HepG2 (cell line): ENCODE data around the gene PNLIPRP2. TPM values are rescaled to one million over a fixed set of nuclear protein-coding genes. Genes with fewer than 3 reads are reported as not detected.

Experiments
- ATAC-seq: fragments of 200-7000 bp; cut with Tn5 transposase; 3 replicates; pipeline ENCODE4 v1.9.1; 2020; ENCODE audit warnings: mild to moderate bottlenecking, moderate library complexity
- BruUV-seq: library from RNA; stranded (reverse); fragments of 400-500 nt; replicated peaks from 2 replicates; lab custom pipeline; 2021; lab: Mats Ljungman, UMichigan
- CTCF ChIA-PET: fragments of 300-600 bp; formaldehyde crosslinking; extraction: SDS; loops from one replicate; lab custom pipeline; 2021; ENCODE audit warnings: low total read pairs, inconsistent platforms, low intra/inter-chr PET ratio; lab: Yijun Ruan, JAX
- POLR2A ChIA-PET: fragments of 350-600 bp; sonication (Branson Sonifier 250); formaldehyde crosslinking; loops from one replicate; lab custom pipeline; 2020; ENCODE audit warnings: antibody characterized with exemption, inconsistent platforms; lab: Yijun Ruan, JAX
- DNase-seq: peaks from one replicate; pipeline ENCODE4 v3.0.0-alpha.2; 2015; ENCODE audit warnings: low spot score
- FAIRE-seq: peaks from 3 replicates; lab custom pipeline; 2011; peaks lifted over from hg19 to GRCh38; lab: Jason Lieb, UNC
- H2AFZ ChIP-seq: one replicate; pipeline ENCODE4 v1.6.1; 2011; ENCODE audit warnings: low read length, inconsistent platforms
- H3K27ac ChIP-seq: fragments of 300-600 bp; 3 replicates; pipeline ENCODE4 v1.8.0; 2011; ENCODE audit warnings: mixed run types, mild to moderate bottlenecking, mixed read lengths, low read length, inconsistent platforms; ENCODE audit not compliant: insufficient read depth; ENCODE audit errors: extremely low read length
- H3K27me3 ChIP-seq, 2 experiments: fragments of 200-600 bp in 1 of 2; 2 replicates in 1 of 2; 3 replicates in 1 of 2; pipeline versions ENCODE4 v1.6.0 to v1.8.0; 2011; ENCODE audit warnings: low read length in 2 of 2, mild to moderate bottlenecking in 2 of 2, moderate library complexity in 2 of 2, inconsistent platforms in 1 of 2; ENCODE audit not compliant: insufficient read depth in 2 of 2, control insufficient read depth in 1 of 2
- H3K36me3 ChIP-seq, 2 experiments: fragments of 200-600 bp in 1 of 2; replicated peaks in 1 of 2; 2 replicates in 1 of 2; 3 replicates in 1 of 2; pipeline versions ENCODE4 v1.5.1 to v1.8.0; 2011; ENCODE audit warnings: low read length in 2 of 2, inconsistent platforms in 1 of 2; ENCODE audit not compliant: insufficient read depth in 2 of 2, control insufficient read depth in 1 of 2
- H3K4me1 ChIP-seq: 2 replicates; pipeline ENCODE4 v1.5.1; 2012; ENCODE audit warnings: low read length, inconsistent platforms; ENCODE audit not compliant: insufficient read depth
- H3K4me2 ChIP-seq: 2 replicates; pipeline ENCODE4 v1.6.0; 2011; ENCODE audit warnings: low read depth, low read length, inconsistent platforms
- H3K4me3 ChIP-seq, 3 experiments: fragments of 200-600 bp in 1 of 3; sonication (generic), shearing (Covaris generic) in 1 of 3; replicated peaks in 1 of 3; 2 replicates each; pipeline ENCODE4 v1.5.1; 2011 to 2016; ENCODE audit warnings: low read length in 3 of 3, inconsistent platforms in 2 of 3, low read depth in 2 of 3, mild to moderate bottlenecking in 2 of 3, control low read depth in 1 of 3, mixed read lengths in 1 of 3; ENCODE audit not compliant: insufficient read depth in 1 of 3
- H3K79me2 ChIP-seq: one replicate; pipeline ENCODE4 v1.6.1; 2011; ENCODE audit warnings: low read length, inconsistent platforms; ENCODE audit not compliant: insufficient read depth
- H3K9ac ChIP-seq: 2 replicates; pipeline ENCODE4 v1.6.0; 2011; ENCODE audit warnings: mild to moderate bottlenecking, low read depth, low read length, inconsistent platforms; ENCODE audit not compliant: insufficient read depth
- H3K9me3 ChIP-seq: 2 replicates; pipeline ENCODE4 v1.5.1; 2012; ENCODE audit warnings: mild to moderate bottlenecking, low read length
- H4K20me1 ChIP-seq: 2 replicates; pipeline ENCODE4 v1.6.0; 2011; ENCODE audit warnings: inconsistent platforms, mild to moderate bottlenecking, low read length, moderate library complexity; ENCODE audit not compliant: insufficient read depth
- BCL6 ChIP-seq: IDR thresholded peaks from 2 replicates; pipeline ENCODE4 v1.6.1; 2016; ENCODE audit warnings: missing genetic modification reagents, missing compliant biosample characterization
- GLI4 ChIP-seq: sonication (generic); formaldehyde crosslinking; IDR thresholded peaks from 2 replicates; pipeline ENCODE4 v1.5.1; 2020; ENCODE audit warnings: missing genetic modification reagents, mild to moderate bottlenecking, moderate library complexity, borderline replicate concordance
- HOXA7 ChIP-seq: sonication (generic); formaldehyde crosslinking; IDR thresholded peaks from 2 replicates; pipeline ENCODE4 v1.8.1; 2022; ENCODE audit warnings: mild to moderate bottlenecking, missing genetic modification reagents, moderate library complexity
- HOXA9 ChIP-seq: sonication (generic); formaldehyde crosslinking; IDR thresholded peaks from 2 replicates; pipeline ENCODE4 v1.8.1; 2022; ENCODE audit warnings: missing genetic modification reagents, mild to moderate bottlenecking, moderate library complexity, borderline replicate concordance
- IRX3 ChIP-seq: sonication (generic); formaldehyde crosslinking; IDR thresholded peaks from 2 replicates; pipeline ENCODE4 v1.8.1; 2023; ENCODE audit warnings: mild to moderate bottlenecking, low read depth, missing genetic modification reagents, borderline replicate concordance
- NCOA1 ChIP-seq: sonication (generic); formaldehyde crosslinking; IDR thresholded peaks from 2 replicates; pipeline ENCODE4 v1.9.0; 2021; ENCODE audit warnings: missing genetic modification reagents
- SIN3B ChIP-seq: fragments of 150-350 bp; IDR thresholded peaks from 2 replicates; pipeline ENCODE4 v1.6.1; 2014; ENCODE audit warnings: low read length
- SP1 ChIP-seq, 2 experiments: fragments of 450-650 bp in 1 of 2; sonication (generic) in 1 of 2; formaldehyde crosslinking in 1 of 2; IDR thresholded peaks; 2 replicates each; pipeline versions ENCODE4 v1.4.0 to v1.6.1; 2016 to 2020; ENCODE audit warnings: missing genetic modification reagents in 1 of 2
- ZKSCAN8 ChIP-seq: IDR thresholded peaks from 2 replicates; pipeline ENCODE4 v1.6.1; 2016; ENCODE audit warnings: borderline replicate concordance, missing genetic modification reagents, missing compliant biosample characterization
- ZNF335 ChIP-seq: sonication (generic); formaldehyde crosslinking; IDR thresholded peaks from 2 replicates; pipeline ENCODE4 v1.4.0; 2020; ENCODE audit warnings: missing genetic modification reagents
- ZNF451 ChIP-seq: sonication (generic); formaldehyde crosslinking; IDR thresholded peaks from 2 replicates; pipeline ENCODE4 v1.5.0; 2020; ENCODE audit warnings: mild to moderate bottlenecking, missing genetic modification reagents
- ZNF556 ChIP-seq: sonication (generic); formaldehyde crosslinking; IDR thresholded peaks from 2 replicates; pipeline ENCODE4 v1.4.0; 2020; ENCODE audit warnings: mild to moderate bottlenecking, missing genetic modification reagents, borderline replicate concordance
- ZNF597 ChIP-seq: sonication (generic); formaldehyde crosslinking; IDR thresholded peaks from 2 replicates; pipeline ENCODE4 v1.5.0; 2020; ENCODE audit warnings: missing genetic modification reagents
- WGBS: methylation state at CpG from one replicate; pipeline ENCODE4 v1.1.6; 2017; ENCODE audit warnings: low lambda C conversion rate; 5-methylcytosine and 5-hydroxymethylcytosine counted together
- in situ Hi-C: cut with HindIII; loops from 2 replicates; pipeline ENCODE4 v1.10.0; 2017; ENCODE audit warnings: low pct_unique_long_range_greater_than_20kb; ENCODE audit not compliant: extremely low pct_ligation_motif_present
- intact Hi-C: fragments of 100-400 bp; cut with micrococcal nuclease; formaldehyde crosslinking; loops from one replicate; pipeline ENCODE4 v1.10.0; 2022; ENCODE audit not compliant: unreplicated experiment
- polyA plus RNA-seq, 8 experiments: library from polyadenylated mRNA; depleted of rRNA in 3 of 8; stranded (reverse) in 7 of 8; unstranded in 1 of 8; fragments of >200 nt; fragmentation: Illumina TruSeq in 4 of 8; extraction: Trizol in 4 of 8; gene quantifications; 2 replicates each; pipeline versions ENCODE4 v1.2.1 to v1.2.3, GENCODE V29; 2011 to 2016; ENCODE audit warnings: low read depth in 4 of 8, missing spikeins in 1 of 8, mixed read lengths in 1 of 8; ENCODE audit not compliant: insufficient read depth in 1 of 8
- total RNA-seq, 5 experiments: library from RNA; depleted of rRNA; stranded (reverse); fragments of >200 nt; fragmentation: Illumina TruSeq; extraction: Trizol; gene quantifications; 2 replicates each; pipeline ENCODE4 v1.2.3, GENCODE V29; 2016; ENCODE audit warnings: low read depth in 1 of 5
- TF ChIP-seq, protein P1 (sequence below): sonication (generic); formaldehyde crosslinking; IDR thresholded peaks from 2 replicates; pipeline ENCODE4 v1.4.0; 2020; ENCODE audit warnings: missing genetic modification reagents, borderline replicate concordance

Gene PNLIPRP2
- total and polyA plus RNA-seq, 2 of the 13 experiments (the other 11 are each of a cell fraction or from before 2014, with no cell fraction given): 0.21 to 0.97 TPM

DNA sequence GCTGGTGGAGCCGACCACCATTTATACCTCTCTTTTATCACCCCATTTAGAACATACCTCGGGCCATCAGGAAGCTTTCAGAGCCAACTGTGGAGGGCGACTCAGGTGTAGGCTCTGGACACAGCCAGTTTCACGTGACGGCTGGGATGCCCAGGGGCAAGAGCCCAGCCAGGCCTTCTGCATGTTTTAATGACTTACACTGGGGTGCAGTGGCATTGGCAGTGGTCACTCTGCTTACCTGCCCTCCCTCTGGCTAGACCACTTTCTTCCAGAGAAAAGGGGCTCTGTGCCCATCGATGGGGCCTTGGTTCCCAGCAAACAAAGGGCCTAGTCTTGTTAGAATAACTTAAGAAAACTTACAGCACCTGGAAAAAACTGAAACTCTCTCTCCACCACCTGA, 50.0 kb downstream of the PNLIPRP2 start:
- FAIRE-seq (no peak), ATAC-seq (no peak)
- no peak overlapping the region for H3K9ac ChIP-seq
- peaks cover 5% of the 10 kb centered on the region; the same call in 1 of the 2 replicates for H3K9me3 ChIP-seq
- H4K20me1 ChIP-seq: no peaks in the 10 kb centered on the region
- 0 out of 5 replicates have a peak, but pooled peaks cover 0 to 9% of the 10 kb centered on the region in 2 experiments for H3K36me3 ChIP-seq
- H3K4me3 ChIP-seq: no peak overlapping the region
- no TSS peak for BruUV-seq
- peaks cover 3% of the 10 kb centered on the region for H3K79me2 ChIP-seq
- H3K4me1 ChIP-seq: peaks cover 28% of the 10 kb centered on the region
- H2AFZ ChIP-seq: no peak overlapping the region
- in situ Hi-C loops: loop anchor here (10.0 kb wide), 1 partner anchor 504 kb away; no protein-coding TSS in a partner anchor
- WGBS: 74% methylated on average over 6 of the region's 6 CpGs
- H3K27ac ChIP-seq: no peak overlapping the region
- no peaks in the 10 kb centered on the region for H3K27me3 ChIP-seq
- peak overlapping the region; percentile 24; the same call in 1 of the 2 replicates for H3K4me2 ChIP-seq
- intact Hi-C loops: no loop called here
- ChIA-PET CTCF (no interaction called here), POLR2A (no interaction called here)
- TF ChIP-seq NCOA1 (no peak), SIN3B (no peak), ZNF556 (CRISPR knock-in tag) (no peak), ZNF335 (no peak), BCL6 (CRISPR knock-in tag) (no peak), IRX3 (no peak)
- TF ChIP-seq, all 625 proteins: peak for 0
- DNase-seq: no peak

DNA sequence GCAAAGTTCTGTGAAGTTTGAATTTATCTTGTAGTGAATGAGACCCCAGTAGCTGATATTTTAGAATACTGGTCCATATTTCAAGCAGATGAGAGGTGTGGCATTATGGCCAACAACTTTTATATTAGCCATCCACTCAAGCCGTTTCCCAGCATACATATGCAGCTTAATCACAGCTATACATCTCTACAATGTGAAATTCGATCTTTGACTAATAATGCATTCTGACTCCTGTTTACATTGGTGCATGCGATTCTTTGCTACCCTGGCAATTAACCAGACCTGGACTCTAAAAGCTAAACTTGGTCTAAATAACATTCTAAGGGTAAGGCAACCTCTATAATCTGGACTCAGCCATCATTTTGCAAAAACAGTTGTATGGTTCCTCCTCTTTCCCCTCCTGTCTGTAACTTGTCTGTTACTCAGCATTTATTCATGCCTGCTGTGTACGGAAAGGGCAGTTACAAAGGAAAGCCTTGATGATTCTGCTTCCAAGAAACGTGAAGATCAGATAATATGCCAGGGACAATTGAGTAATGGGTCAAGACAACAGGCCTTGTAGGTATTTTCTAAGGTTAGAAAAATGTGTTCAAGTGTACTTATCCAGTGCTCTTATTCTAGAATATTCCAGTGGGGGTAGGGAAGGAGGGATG, 50.6 kb downstream of the PNLIPRP2 start:
- H3K79me2 ChIP-seq: peaks cover 3% of the 10 kb centered on the region
- peaks cover 0 to 9% of the 10 kb centered on the region in 2 experiments; a peak in 1 of 5 replicates for H3K36me3 ChIP-seq
- H2AFZ ChIP-seq: no peak overlapping the region
- H3K4me2 ChIP-seq: no peak overlapping the region
- intact Hi-C loops (no loop called here), in situ Hi-C loops (loop anchor here (10.0 kb wide), 1 partner anchor 503 kb away; no protein-coding TSS in a partner anchor)
- H3K9me3 ChIP-seq: peaks cover 5% of the 10 kb centered on the region; the same call in 1 of the 2 replicates
- H3K27ac ChIP-seq: no peak overlapping the region
- ChIA-PET POLR2A (no interaction called here), CTCF (no interaction called here)
- H3K9ac ChIP-seq: no peak overlapping the region
- no peaks in the 10 kb centered on the region for H3K27me3 ChIP-seq
- DNase-seq (no peak), ATAC-seq (no peak), FAIRE-seq (no peak)
- WGBS: 74% methylated on average over 5 of the region's 5 CpGs
- H3K4me3 ChIP-seq: no peak overlapping the region
- BruUV-seq: no TSS peak
- peaks cover 27% of the 10 kb centered on the region for H3K4me1 ChIP-seq
- no peaks in the 10 kb centered on the region for H4K20me1 ChIP-seq
- TF ChIP-seq ZNF597 (CRISPR knock-in tag): no peak
- no peak for TF ChIP-seq HOXA7
- TF ChIP-seq ZNF451 (CRISPR knock-in tag): no peak
- no peak for TF ChIP-seq HOXA9
- no peak for TF ChIP-seq ZKSCAN8 (CRISPR knock-in tag)
- no peak for TF ChIP-seq SP1 (IDR thresholded peaks at IDR 0.05)
- no peak for TF ChIP-seq SP1 (CRISPR knock-in tag; IDR thresholded peaks at IDR 0.05)
- no peak for TF ChIP-seq GLI4 (CRISPR knock-in tag)
- TF ChIP-seq, protein P1, sequence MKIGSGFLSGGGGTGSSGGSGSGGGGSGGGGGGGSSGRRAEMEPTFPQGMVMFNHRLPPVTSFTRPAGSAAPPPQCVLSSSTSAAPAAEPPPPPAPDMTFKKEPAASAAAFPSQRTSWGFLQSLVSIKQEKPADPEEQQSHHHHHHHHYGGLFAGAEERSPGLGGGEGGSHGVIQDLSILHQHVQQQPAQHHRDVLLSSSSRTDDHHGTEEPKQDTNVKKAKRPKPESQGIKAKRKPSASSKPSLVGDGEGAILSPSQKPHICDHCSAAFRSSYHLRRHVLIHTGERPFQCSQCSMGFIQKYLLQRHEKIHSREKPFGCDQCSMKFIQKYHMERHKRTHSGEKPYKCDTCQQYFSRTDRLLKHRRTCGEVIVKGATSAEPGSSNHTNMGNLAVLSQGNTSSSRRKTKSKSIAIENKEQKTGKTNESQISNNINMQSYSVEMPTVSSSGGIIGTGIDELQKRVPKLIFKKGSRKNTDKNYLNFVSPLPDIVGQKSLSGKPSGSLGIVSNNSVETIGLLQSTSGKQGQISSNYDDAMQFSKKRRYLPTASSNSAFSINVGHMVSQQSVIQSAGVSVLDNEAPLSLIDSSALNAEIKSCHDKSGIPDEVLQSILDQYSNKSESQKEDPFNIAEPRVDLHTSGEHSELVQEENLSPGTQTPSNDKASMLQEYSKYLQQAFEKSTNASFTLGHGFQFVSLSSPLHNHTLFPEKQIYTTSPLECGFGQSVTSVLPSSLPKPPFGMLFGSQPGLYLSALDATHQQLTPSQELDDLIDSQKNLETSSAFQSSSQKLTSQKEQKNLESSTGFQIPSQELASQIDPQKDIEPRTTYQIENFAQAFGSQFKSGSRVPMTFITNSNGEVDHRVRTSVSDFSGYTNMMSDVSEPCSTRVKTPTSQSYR (CRISPR knock-in tag): no peak
